Measurements from ENCODE around the gene PCBP1.

- no peak for TF ChIP-seq POLR2A (IDR thresholded peaks at IDR 0.05; ENCODE audit: low read length)
- TF ChIP-seq GATA1 (IDR thresholded peaks at IDR 0.05; ENCODE audit: low read depth, low read length), result no peak
Measured at GRCh38 chr2:70118798-70119454, 31.6 kb downstream of the PCBP1 start.

Measured in erythroblast (primary cell).